ENCODE data around the gene DNAH17.

DNAH17 gene

GRCh38 chr17:78573955-78574354 lies 3.2 kb downstream of the DNAH17 start:
- no peak for DNase-seq (ENCODE audit: low read depth in 1 of 2, low spot score in 1 of 2)

- DNase-seq (ENCODE audit: low read depth in 1 of 2, low spot score in 1 of 2), result no peak
Measured at GRCh38 chr17:78572239-78573205, 4.7 kb downstream of the DNAH17 start.

DNA sequence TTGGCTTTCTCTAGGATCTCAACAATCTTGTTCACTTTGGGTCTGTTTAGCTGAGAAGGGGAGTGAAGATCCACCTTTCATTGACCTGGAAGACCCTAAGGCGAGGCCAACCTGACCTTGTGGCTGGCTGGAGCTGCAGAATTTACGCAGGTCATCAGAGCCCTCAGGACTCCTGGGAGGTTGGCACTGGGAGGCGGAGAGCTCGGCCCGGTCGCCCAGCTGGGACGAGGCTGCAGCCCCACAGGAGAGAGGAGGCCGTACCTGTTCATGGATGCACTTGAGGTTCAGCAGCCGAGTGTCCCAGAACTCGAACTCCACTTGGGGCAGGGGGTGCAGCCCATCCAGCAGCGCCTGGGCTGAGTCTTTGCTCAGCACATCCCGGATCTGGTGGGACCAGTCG lies 5.9 kb downstream of the DNAH17 start:
- no peak for DNase-seq (ENCODE audit: low read depth in 1 of 2, low spot score in 1 of 2)

DNA sequence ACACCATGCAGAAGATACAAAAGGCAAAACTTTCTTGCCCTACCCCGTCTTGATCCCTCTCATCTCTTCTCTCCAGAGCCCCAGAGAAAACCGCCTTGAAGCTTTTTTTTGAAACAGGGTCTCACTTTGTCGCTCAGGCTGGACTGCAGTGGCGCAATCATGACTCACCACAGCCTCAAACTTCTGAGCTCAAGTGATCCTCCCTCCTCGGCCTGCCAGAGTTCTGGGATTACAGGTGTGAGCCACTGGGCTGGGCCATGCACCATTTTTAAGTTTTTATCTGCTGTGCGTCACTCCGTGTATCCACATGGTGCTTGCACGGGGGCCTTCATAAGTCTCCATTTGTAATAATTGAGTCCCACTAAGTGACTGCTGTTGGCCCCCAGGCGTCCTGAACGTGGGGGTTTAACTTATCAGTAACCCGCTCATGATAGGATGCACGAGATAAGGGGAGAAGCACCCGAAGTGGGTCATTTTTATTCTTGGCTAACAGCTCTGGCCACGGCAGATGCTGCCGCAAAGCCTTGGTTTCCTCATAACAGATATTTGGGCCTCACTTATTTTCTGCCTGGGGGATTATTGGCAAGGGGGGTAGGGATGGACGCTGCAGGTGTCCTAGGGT lies 8.6 kb downstream of the DNAH17 start:
- no peak for DNase-seq (ENCODE audit: low read depth in 1 of 2, low spot score in 1 of 2)

DNA sequence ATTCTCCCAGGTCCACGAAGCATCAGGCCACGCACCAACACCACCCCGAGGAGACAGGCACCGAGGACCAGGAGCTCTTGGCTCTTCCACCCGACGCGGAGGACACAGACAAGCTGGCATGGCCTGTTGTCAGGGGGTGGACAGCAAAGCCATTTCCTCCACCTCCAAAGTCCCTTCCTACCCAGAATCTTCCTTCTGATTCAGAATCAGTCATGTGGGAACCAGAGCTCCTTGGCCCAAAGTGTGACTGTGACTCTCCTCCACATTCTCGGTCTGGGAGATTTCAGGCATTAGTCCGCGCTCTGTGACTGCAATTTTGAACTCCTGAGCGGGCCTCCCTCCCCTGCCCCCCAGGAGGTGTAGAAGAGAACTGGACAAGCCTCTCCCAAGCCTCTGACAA lies 9.2 kb downstream of the DNAH17 start:
- no peak for DNase-seq (ENCODE audit: low read depth in 1 of 2, low spot score in 1 of 2)

DNA sequence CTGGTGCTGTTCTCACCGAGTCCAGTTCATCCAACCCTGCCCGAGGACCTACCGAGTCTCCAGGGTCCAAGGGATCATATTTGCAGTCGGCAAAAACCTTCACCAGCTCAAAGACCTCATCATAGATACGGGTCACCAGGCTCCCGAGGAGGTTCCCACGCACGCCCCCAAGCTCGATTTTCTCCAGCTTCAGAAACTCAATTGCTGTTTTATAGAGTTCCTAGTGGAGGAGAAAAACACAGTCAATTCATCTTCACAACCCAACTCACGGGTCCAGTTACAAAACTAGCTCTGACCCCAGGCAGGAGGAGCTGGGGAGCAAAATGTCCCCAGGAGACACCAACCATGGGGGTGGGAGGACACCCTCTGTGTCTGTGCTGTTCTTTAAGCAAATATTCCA lies 10.2 kb downstream of the DNAH17 start:
- no peak for DNase-seq (ENCODE audit: low read depth in 1 of 2, low spot score in 1 of 2)

GRCh38 chr17:78563189-78564145 lies 13.7 kb downstream of the DNAH17 start:
- no peak for DNase-seq (ENCODE audit: low read depth in 1 of 2, low spot score in 1 of 2)

DNA sequence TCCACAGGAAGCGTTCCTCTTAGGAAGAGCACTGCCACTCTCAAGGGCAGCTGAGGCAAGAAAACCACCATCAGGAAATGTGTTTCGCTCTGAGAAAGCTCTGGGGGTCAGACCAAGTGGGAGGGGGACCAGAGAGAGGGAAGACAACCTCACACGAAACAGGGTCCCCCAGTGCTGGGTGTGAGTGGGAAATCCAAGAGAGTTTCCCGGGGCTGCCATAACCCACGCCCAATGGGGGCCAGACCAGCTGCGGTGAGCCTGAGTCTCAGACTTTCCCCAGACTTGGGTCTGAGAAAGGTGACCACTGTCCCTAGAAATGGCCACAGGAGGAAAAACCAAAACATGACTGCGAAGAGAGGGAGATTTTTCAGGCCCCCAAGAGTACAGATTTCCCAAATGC lies 14.5 kb downstream of the DNAH17 start:
- no peak for DNase-seq (ENCODE audit: low read depth in 1 of 2, low spot score in 1 of 2)

GRCh38 chr17:78561166-78561565 lies 16.0 kb downstream of the DNAH17 start:
- DNase-seq (ENCODE audit: low read depth in 1 of 2, low spot score in 1 of 2), result no peak

GRCh38 chr17:78560731-78561130 lies 16.5 kb downstream of the DNAH17 start:
- DNase-seq (ENCODE audit: low read depth in 1 of 2, low spot score in 1 of 2), result no peak

- DNase-seq (ENCODE audit: low read depth in 1 of 2, low spot score in 1 of 2), result no peak
Measured at GRCh38 chr17:78559749-78560368, 17.3 kb downstream of the DNAH17 start.

- no peak for DNase-seq (ENCODE audit: low read depth in 1 of 2, low spot score in 1 of 2)
Measured at GRCh38 chr17:78558989-78559388, 18.2 kb downstream of the DNAH17 start.

DNA sequence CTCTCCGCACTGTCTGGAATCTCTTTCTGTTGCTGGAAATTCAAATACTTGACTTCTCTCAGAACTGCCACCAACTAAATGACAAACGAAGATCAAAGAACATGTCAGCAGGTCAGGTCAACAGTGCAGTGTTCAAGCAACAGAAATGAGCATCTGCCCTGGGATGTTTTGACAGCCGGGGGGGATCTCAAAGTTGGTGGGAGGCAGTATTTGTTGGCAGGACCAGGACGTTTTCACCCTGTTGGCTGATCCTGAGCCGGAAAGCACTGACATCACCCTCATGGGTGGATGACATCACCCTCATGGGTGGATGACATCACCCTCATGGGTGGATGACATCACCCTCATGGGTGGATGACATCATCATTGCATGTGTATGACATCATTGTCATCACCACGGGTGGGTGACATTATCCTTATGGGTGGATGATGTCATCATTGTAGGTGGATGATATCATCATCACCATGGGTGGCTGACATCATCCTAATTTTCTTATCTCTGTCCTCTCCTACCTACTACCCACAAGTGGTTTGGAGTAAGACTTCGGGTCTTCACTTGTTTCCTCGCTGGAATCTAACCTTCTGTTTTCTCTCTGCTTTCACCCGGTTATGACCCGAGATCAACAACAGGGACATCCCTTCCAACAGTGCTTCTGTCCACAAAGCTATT lies 18.9 kb downstream of the DNAH17 start:
- DNase-seq (ENCODE audit: low read depth in 1 of 2, low spot score in 1 of 2), result no peak

- DNase-seq (ENCODE audit: low read depth in 1 of 2, low spot score in 1 of 2), result no peak
Measured at GRCh38 chr17:78557598-78558039, 19.6 kb downstream of the DNAH17 start.

DNA sequence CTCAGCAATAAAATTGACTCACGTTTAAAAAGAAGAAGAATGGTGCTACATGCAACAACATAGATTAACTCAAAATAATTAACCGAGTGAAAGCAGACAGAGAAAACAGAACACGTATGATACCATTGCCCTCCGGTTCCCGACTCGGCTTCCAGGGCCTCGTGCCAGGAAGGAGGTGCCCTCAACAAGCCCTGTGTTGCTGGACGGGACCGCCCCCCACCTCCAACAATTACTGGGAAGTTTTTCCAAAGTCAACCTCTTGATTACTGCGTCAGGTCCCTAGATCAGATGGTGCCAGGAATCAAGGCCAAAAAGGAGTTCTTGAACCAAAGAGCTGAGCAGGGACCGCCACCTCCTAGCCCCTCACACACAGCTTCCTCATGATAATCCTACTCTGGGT lies 20.4 kb downstream of the DNAH17 start:
- DNase-seq (ENCODE audit: low read depth in 1 of 2, low spot score in 1 of 2), result no peak

DNA sequence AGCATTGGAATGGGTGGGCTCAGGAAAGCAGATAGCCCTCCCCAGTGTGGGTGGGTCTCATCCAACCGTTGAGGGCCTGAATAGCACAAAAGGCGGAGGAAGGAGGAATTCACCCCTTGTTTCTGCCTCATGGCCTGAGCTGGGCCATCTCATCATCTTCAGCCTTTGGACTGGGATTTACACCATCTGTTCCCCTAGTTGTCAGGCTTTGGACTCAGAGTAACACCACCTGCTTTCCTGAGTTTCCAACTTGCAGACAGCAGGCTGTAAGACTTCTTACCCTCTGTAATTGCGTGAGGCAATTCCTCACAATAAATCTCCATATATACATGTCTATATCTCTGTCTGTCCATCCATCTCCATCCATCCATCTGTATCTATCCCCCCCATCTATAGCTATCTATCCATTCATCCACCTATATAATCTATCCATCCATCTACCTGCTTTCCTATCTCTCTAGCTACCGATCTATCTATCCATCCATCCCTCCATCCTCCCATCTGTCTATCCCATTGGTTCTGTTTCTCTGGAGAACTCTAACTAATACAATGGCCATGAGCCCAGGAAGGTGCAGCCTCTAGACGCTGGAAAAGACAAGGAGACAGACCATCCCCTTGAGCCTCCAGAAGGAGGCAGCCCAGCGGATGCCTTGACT lies 21.3 kb downstream of the DNAH17 start:
- DNase-seq (ENCODE audit: low read depth in 1 of 2, low spot score in 1 of 2), result no peak

GRCh38 chr17:78550464-78550863 lies 26.7 kb downstream of the DNAH17 start:
- DNase-seq (ENCODE audit: low read depth in 1 of 2, low spot score in 1 of 2), result no peak

DNA sequence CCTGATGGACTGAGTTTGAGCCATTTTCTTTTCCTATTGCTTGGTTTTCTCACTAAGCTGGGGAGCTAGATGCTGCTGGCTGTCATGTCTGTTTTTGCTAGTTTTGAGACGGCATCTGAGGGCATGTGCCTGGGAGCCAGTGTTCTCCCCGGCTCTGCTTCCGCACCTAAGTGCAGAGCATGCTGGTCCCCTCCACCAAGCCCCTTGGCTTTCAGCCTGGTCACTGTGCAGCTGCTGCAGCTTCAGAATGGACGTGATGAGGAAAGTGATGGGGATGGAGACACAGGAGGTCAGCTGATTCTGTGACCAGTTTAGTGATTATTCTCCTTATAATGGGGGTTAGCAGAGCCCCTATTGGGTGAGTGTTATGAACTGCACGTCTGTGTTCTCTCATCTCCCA lies 28.5 kb downstream of the DNAH17 start:
- DNase-seq (ENCODE audit: low read depth in 1 of 2, low spot score in 1 of 2), result no peak

DNA sequence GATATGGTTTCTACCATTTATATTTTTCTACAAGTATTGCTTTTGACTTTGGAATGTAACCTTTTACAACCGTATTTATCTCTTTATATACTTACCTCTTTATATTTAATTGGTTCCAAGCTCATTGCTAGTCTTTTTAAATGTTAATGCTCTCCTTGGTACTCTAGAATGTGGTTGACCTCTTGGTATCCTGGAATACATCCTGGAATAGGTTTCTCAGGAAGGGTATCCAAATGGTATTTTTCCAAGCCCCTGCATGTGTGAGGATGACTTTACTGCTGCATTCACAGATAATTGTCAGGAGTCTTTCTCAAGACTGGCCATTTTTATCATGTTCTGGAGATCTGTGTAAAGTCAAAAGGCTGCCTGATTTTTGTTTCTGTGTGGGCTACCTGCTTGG lies 30.2 kb downstream of the DNAH17 start:
- DNase-seq (ENCODE audit: low read depth in 1 of 2, low spot score in 1 of 2), result no peak

DNA sequence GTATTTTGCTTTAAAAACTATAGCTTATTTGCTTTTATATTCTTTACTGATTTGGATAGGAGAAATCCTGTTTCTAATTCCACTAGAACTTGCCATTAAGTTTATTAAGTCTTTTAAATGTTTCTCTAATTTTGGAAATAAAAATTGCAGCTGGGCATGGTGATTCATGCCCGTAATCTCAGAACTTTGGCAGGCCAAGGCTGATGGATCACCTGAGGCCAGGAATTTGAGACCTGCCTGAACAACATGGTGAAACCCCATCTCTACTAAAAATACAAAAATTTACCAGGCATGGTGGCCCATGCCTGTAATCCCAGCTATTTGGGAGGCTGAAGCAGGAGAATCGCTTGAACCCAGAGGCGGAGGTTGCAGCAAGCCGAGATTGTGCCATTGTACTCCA lies 30.7 kb downstream of the DNAH17 start:
- DNase-seq (ENCODE audit: low read depth in 1 of 2, low spot score in 1 of 2), result no peak

Data from activated CD4-positive, alpha-beta T cell treated with anti-CD3 and anti-CD28 coated beads, Interleukin-2, amount 50 U/mL, for 24 hours (primary cell).